Measurements from ENCODE around the gene SYT13. TPM values are rescaled to one million over a fixed set of nuclear protein-coding genes. Genes with fewer than 3 reads are reported as not detected.

Gene SYT13
- total and polyA plus RNA-seq, 8 donors, result 2.5 to 30.9 (median 6.6) TPM

DNA sequence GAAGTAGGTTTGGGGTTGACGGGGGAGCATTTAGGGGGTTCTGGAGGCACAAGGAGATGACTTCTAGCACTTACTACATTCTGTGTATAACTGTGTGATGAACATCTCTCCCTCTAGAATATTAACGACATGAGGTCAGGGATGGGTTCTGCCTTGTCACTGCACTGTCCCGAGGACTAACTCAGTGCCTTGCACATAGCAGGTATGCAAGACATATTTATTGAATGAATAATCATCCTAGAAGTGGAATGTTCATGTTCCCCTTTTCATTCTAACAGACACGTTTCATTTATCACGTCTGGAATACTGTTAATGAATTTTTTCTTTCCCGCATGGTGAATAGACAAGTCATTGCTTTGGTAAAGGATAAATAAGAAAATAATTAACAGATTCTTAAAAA, 12.6 kb downstream of the SYT13 start:
- Histone ChIP-seq H3K4me3 (no peak overlapping the region), H3K4me1 (no peaks in the 10 kb centered on the region), H3K27me3 (no peaks in the 10 kb centered on the region), H3K9me3 (no peaks in the 10 kb centered on the region), H3K36me3 (no peaks in the 10 kb centered on the region), H3K27ac (no peak overlapping the region)
- 56 to 62% methylated on average over 6 of the region's 6 CpGs for WGBS, 2 donors
- intact Hi-C loops (cut with DNase I), result no loop called here
- ATAC-seq (no peak), FAIRE-seq (no peak), DNase-seq (no peak)
- TF ChIP-seq, protein P1, sequence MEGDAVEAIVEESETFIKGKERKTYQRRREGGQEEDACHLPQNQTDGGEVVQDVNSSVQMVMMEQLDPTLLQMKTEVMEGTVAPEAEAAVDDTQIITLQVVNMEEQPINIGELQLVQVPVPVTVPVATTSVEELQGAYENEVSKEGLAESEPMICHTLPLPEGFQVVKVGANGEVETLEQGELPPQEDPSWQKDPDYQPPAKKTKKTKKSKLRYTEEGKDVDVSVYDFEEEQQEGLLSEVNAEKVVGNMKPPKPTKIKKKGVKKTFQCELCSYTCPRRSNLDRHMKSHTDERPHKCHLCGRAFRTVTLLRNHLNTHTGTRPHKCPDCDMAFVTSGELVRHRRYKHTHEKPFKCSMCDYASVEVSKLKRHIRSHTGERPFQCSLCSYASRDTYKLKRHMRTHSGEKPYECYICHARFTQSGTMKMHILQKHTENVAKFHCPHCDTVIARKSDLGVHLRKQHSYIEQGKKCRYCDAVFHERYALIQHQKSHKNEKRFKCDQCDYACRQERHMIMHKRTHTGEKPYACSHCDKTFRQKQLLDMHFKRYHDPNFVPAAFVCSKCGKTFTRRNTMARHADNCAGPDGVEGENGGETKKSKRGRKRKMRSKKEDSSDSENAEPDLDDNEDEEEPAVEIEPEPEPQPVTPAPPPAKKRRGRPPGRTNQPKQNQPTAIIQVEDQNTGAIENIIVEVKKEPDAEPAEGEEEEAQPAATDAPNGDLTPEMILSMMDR (IDR thresholded peaks at IDR 0.05), result no peak

GRCh38 chr11:45272701-45273100, 13.4 kb downstream of the SYT13 start:
- Histone ChIP-seq H3K27ac (peak overlapping the region in 2 of 4 donors; percentile 25 to 50), H3K9me3 (no peaks in the 10 kb centered on the region), H3K27me3 (no peaks in the 10 kb centered on the region), H3K36me3 (no peaks in the 10 kb centered on the region), H3K4me3 (no peak overlapping the region), H3K4me1 (no peaks in the 10 kb centered on the region)
- DNase-seq, result no peak
- ATAC-seq, result peak in 3 of 4 donors; percentile 70 to 84 (median 77)
- TF ChIP-seq, protein P1 (IDR thresholded peaks at IDR 0.05), result no peak
- no peak for FAIRE-seq
- intact Hi-C loops (cut with DNase I), result no loop called here
- WGBS, 2 donors, result 12 to 14% methylated on average over 2 of the region's 2 CpGs

- intact Hi-C loops (cut with DNase I), result no loop called here
- H3K4me3 ChIP-seq, result no peak overlapping the region
- WGBS, 2 donors, result 52 to 63% methylated on average over 4 of the region's 4 CpGs
- TF ChIP-seq, protein P1 (IDR thresholded peaks at IDR 0.05), result no peak
- ATAC-seq, result peak in 3 of 4 donors; percentile 60 to 67 (median 63)
- no peaks in the 10 kb centered on the region for H3K4me1 ChIP-seq
- no peak for FAIRE-seq
- no peak for DNase-seq
- H3K27me3 ChIP-seq, result no peaks in the 10 kb centered on the region
- H3K36me3 ChIP-seq, result no peaks in the 10 kb centered on the region
- no peaks in the 10 kb centered on the region for H3K9me3 ChIP-seq
- peak overlapping the region in 2 of 4 donors; percentile 39 to 55 for H3K27ac ChIP-seq
Measured at GRCh38 chr11:45270946-45271716, 15.0 kb downstream of the SYT13 start.

- no peak for FAIRE-seq
- H3K27me3 ChIP-seq, result no peaks in the 10 kb centered on the region
- no peak overlapping the region for H3K27ac ChIP-seq
- no peak for DNase-seq
- H3K4me1 ChIP-seq, result no peaks in the 10 kb centered on the region
- no peak for ATAC-seq
- H3K9me3 ChIP-seq, result no peaks in the 10 kb centered on the region
- no peak overlapping the region for H3K4me3 ChIP-seq
- TF ChIP-seq, protein P1 (IDR thresholded peaks at IDR 0.05), result no peak
- H3K36me3 ChIP-seq, result no peaks in the 10 kb centered on the region
- intact Hi-C loops (cut with DNase I), result no loop called here
Measured at GRCh38 chr11:45269678-45270077, 16.5 kb downstream of the SYT13 start.

DNA sequence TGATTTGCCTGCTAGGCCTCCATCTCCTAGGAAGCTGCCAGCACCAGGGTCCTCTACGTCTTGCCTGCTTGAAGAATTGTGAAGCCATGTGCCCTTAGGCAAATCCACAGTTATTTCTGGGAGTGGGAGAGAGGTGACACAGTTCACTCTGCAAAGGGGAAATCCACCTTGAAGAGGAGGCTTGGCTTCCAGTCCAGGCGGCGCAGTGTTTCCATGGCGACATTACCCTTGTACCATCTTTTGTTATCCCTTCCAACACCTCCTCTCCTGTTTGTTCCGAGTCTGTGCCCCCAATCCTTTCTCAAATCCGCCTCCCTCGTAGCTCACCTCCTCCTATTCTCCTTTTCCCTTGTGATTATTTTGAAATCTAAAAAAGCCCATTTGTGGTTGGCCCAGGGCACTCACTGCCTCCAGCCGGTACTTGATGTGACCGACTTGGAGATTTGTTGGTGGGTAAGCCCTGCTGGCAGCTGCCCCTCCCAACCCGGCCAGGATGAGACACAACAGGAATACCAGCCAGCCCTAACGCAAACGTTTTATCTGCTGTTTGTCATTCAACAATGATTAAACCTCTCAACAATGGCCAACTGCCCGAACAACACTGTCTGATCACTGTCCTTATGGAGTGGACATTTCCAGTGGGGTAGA, 18.4 kb downstream of the SYT13 start:
- DNase-seq, result no peak
- no peak for ATAC-seq

More for the DNA sequence above, 18.4 kb downstream of the SYT13 start:
- no peak for FAIRE-seq
- TF ChIP-seq, protein P1 (IDR thresholded peaks at IDR 0.05), result no peak
- H3K36me3 ChIP-seq, result no peaks in the 10 kb centered on the region
- no peaks in the 10 kb centered on the region for H3K27me3 ChIP-seq
- H3K4me3 ChIP-seq, result no peak overlapping the region
- H3K9me3 ChIP-seq, result no peaks in the 10 kb centered on the region
- no peaks in the 10 kb centered on the region for H3K4me1 ChIP-seq
- intact Hi-C loops (cut with DNase I), result no loop called here
- no peak overlapping the region for H3K27ac ChIP-seq
- 57 to 60% methylated on average over 13 of the region's 13 CpGs for WGBS, 2 donors

Data from pancreas (tissue), 10 donors.